Esophagus muscularis mucosa (tissue), 3 donors: ENCODE data around the gene UTP4.

ENCODE experiments used
- POLR2A ChIP-seq: fragments of 450-650 bp; IDR thresholded peaks from one replicate; pipeline ENCODE4 v1.6.1; 2017; ENCODE audit warnings: antibody characterized with exemption, moderate library complexity, mild to moderate bottlenecking, low read depth
- TF ChIP-seq, protein P1 (sequence below), 3 experiments: fragments of 200-600 bp in 2 of 3; fragments of 450-650 bp in 1 of 3; sonication (generic) in 2 of 3; IDR thresholded peaks; one replicate each; pipeline ENCODE4 v1.5.1; 2017 to 2019; ENCODE audit warnings: antibody characterized with exemption in 3 of 3, mild to moderate bottlenecking in 2 of 3, moderate library complexity in 1 of 3

DNA sequence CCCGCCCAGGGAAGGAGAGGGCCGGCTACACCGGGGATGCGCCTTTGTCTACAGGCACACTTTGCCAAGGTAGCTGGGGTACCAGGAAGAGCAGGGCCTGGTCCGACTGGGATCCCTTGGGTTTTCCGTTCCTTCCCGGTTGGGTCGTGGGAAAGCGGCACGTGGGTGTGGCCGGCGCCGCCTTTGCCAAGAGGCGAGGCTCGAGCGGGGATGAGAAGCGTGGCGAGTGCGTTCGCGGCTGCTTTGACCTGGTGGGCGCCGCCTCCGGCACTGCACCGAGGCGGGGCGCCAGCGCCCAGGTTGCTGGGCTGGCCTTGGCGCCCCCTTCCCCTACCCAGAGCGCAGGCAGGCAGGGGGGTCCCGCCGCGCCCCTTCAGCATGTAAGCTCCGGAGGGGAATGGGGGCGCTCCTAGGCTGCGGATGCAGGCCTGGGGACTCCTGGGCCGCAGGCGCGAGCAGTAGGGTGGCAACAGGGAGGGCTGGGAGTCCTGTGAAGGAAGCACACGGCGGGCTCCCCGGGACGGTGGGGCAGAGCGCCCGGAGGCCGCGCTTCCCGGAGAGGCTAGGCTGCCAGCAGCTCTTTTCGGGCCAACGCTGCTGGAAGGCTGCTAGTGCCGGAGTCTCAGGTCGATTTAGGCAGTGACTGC lies 25.0 kb upstream of the UTP4 start:
- TF ChIP-seq, protein P1, sequence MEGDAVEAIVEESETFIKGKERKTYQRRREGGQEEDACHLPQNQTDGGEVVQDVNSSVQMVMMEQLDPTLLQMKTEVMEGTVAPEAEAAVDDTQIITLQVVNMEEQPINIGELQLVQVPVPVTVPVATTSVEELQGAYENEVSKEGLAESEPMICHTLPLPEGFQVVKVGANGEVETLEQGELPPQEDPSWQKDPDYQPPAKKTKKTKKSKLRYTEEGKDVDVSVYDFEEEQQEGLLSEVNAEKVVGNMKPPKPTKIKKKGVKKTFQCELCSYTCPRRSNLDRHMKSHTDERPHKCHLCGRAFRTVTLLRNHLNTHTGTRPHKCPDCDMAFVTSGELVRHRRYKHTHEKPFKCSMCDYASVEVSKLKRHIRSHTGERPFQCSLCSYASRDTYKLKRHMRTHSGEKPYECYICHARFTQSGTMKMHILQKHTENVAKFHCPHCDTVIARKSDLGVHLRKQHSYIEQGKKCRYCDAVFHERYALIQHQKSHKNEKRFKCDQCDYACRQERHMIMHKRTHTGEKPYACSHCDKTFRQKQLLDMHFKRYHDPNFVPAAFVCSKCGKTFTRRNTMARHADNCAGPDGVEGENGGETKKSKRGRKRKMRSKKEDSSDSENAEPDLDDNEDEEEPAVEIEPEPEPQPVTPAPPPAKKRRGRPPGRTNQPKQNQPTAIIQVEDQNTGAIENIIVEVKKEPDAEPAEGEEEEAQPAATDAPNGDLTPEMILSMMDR (IDR thresholded peaks at IDR 0.05) = no peak
- no peak for TF ChIP-seq POLR2A
